ENCODE data around the gene OTOGL. TPM values are rescaled to one million over a fixed set of nuclear protein-coding genes. Genes with fewer than 3 reads are reported as not detected.
"Not testable (repeated sequence)": the region's sequence is repeated elsewhere in the genome, so short reads cannot be mapped to it uniquely, and the experiment has no call there.

The OTOGL gene
- total RNA-seq, 1 donor from 2014 or later: 0.51 TPM

DNA sequence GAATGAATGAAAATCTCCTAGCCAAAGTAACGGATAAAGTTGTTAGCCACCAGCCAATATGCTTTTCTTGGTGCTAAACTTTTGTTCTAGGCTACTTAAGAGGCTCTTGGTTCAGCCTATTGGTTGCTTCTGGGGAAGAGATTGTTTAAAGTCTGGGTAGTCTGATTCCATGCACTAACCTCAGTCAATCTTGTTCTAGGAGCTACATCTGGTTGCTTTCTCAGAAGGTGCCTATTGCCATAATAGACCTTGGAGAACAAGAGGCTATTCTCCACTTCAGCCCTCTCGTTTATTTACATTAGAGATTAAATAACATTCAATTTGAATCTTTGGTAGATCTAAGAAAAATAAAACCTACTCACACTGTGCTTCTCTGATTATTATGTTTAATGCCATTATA lies 40.8 kb upstream of the OTOGL start:
- Mint-ChIP-seq H3K4me3 (no peak overlapping the region), H3K27me3 (ENCODE audit: low read depth) (peaks cover 12% of the 10 kb centered on the region), H3K4me1 (peaks cover 3% of the 10 kb centered on the region), H3K27ac (no peak overlapping the region), H3K36me3 (no peaks in the 10 kb centered on the region), H3K9me3 (no peaks in the 10 kb centered on the region)
- TF ChIP-seq CTCF (IDR thresholded peaks at IDR 0.05; ENCODE audit: unreplicated experiment): no peak
- DNase-seq (ENCODE audit: low spot score in 2 of 2, unreplicated experiment in 2 of 2): no peak

GRCh38 chr12:80059102-80059501 lies 40.2 kb upstream of the OTOGL start:
- Mint-ChIP-seq H3K27me3 (ENCODE audit: low read depth) (peaks cover 12% of the 10 kb centered on the region), H3K36me3 (no peaks in the 10 kb centered on the region), H3K4me3 (no peak overlapping the region), H3K27ac (no peak overlapping the region), H3K9me3 (no peaks in the 10 kb centered on the region), H3K4me1 (no peaks in the 10 kb centered on the region)
- DNase-seq (ENCODE audit: low spot score in 2 of 2, unreplicated experiment in 2 of 2): no peak
- TF ChIP-seq CTCF (IDR thresholded peaks at IDR 0.05; ENCODE audit: unreplicated experiment): no peak

GRCh38 chr12:80059875-80060274 lies 39.5 kb upstream of the OTOGL start:
- Mint-ChIP-seq H3K4me3 (no peak overlapping the region), H3K27me3 (ENCODE audit: low read depth) (peaks cover 12% of the 10 kb centered on the region), H3K27ac (no peak overlapping the region), H3K9me3 (no peaks in the 10 kb centered on the region), H3K4me1 (no peaks in the 10 kb centered on the region), H3K36me3 (no peaks in the 10 kb centered on the region)
- no peak for TF ChIP-seq CTCF (IDR thresholded peaks at IDR 0.05; ENCODE audit: unreplicated experiment)
- no peak for DNase-seq (ENCODE audit: low spot score in 2 of 2, unreplicated experiment in 2 of 2)

DNA sequence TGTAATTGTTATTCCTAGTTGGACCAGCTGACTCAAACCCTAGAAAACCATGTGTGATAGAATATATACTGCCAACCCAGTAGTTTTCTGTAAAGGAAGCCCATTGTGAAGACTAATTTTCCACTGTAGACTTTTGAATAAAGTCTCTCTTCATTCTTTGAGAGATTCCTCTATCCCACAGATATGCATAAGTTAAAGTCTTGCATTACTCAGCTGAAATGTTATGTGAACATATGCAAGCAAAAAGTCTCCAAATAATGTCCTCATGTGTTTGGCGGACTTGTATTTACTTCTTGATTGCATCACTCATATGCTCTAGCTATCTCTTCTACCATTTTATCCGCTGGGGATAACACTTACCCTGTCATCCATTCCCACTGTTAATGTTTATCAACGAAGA lies 35.1 kb upstream of the OTOGL start:
- no peak for TF ChIP-seq CTCF (IDR thresholded peaks at IDR 0.05; ENCODE audit: unreplicated experiment)
- H3K9me3 Mint-ChIP-seq: no peaks in the 10 kb centered on the region
- no peak for DNase-seq (ENCODE audit: low spot score in 2 of 2, unreplicated experiment in 2 of 2)
- H3K4me1 Mint-ChIP-seq: no peaks in the 10 kb centered on the region
- no peak overlapping the region for H3K4me3 Mint-ChIP-seq
- H3K27ac Mint-ChIP-seq: no peak overlapping the region
- no peaks in the 10 kb centered on the region for H3K36me3 Mint-ChIP-seq
- H3K27me3 Mint-ChIP-seq (ENCODE audit: low read depth): peaks cover 12% of the 10 kb centered on the region

DNA sequence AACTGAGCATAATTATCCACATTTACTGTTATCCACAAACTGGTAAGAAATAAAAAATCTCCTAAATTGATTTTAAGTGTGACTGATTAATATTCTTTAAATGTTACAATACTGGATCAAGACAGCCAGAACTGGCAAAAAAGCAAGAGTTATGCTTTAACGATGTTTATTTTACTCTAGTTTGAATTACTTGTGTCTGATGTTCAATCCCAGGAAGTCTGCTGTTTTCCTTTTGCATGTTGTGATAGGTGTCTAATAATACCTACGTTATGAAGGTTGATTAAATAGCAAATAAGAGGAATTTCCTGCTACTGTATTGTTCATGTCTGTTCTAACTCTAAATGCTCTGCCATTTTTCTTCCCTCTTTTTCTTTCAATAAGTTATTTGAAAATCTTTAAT lies 34.4 kb upstream of the OTOGL start:
- no peak overlapping the region for H3K27ac Mint-ChIP-seq
- H3K4me1 Mint-ChIP-seq: no peaks in the 10 kb centered on the region
- no peak for DNase-seq (ENCODE audit: low spot score in 2 of 2, unreplicated experiment in 2 of 2)
- H3K4me3 Mint-ChIP-seq: no peak overlapping the region
- peaks cover 12% of the 10 kb centered on the region for H3K27me3 Mint-ChIP-seq (ENCODE audit: low read depth)
- TF ChIP-seq CTCF (IDR thresholded peaks at IDR 0.05; ENCODE audit: unreplicated experiment): no peak
- no peaks in the 10 kb centered on the region for H3K9me3 Mint-ChIP-seq
- H3K36me3 Mint-ChIP-seq: no peaks in the 10 kb centered on the region

- Mint-ChIP-seq H3K4me1 (no peaks in the 10 kb centered on the region), H3K36me3 (no peaks in the 10 kb centered on the region), H3K4me3 (no peak overlapping the region), H3K27ac (no peak overlapping the region), H3K27me3 (ENCODE audit: low read depth) (peaks cover 1% of the 10 kb centered on the region), H3K9me3 (peaks cover 6% of the 10 kb centered on the region)
- no peak for DNase-seq (ENCODE audit: low spot score in 2 of 2, unreplicated experiment in 2 of 2)
- no peak for TF ChIP-seq CTCF (IDR thresholded peaks at IDR 0.05; ENCODE audit: unreplicated experiment)
These were observed 31.2 kb upstream of the OTOGL start for GRCh38 chr12:80068173-80068572.

DNA sequence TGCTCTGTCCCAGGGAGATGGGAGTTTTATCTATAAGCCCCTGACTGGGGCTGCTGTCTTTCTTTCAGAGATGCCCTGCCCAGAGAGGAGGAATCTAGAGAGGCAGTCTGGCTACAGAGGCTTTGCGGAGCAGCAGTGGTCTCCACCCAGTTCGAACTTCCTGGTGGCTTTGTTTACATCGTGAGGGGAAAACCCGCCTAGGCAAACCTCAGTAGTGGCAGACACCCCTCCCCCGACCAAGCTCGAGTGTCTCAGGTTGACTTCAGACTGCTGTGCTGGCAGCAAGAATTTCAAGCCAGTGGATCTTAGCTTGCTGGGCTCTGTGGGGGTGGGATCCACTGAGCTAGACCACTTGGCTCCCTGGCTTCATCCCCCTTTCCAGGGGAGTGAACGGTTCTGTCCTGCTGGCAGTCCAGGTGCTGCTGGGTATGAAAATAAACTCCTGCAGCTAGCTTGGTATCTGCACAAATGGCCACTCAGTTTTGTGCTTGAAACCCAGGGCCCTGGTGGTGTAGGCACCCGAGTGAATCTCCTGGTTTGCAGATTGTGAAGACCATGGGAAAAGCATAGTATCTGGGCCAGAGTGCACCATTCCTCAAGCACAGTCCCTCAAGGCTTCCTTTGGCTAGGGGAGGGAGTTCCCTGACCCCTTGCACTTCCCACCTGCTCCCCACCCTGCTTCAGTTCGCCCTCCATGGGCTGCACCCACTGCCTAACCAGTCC lies 15.3 kb upstream of the OTOGL start:
- H3K27me3 Mint-ChIP-seq (ENCODE audit: low read depth); DNase-seq (ENCODE audit: low spot score in 2 of 2, unreplicated experiment in 2 of 2); H3K27ac Mint-ChIP-seq; H3K4me1 Mint-ChIP-seq; H3K4me3 Mint-ChIP-seq: not testable (repeated sequence)
- Mint-ChIP-seq H3K36me3 (peaks cover 14% of the 10 kb centered on the region), H3K9me3 (peaks cover 37% of the 10 kb centered on the region)

Measured in mesothelial cell of epicardium (in vitro differentiated cells).